ENCODE results near the gene IFRD1.

DNA sequence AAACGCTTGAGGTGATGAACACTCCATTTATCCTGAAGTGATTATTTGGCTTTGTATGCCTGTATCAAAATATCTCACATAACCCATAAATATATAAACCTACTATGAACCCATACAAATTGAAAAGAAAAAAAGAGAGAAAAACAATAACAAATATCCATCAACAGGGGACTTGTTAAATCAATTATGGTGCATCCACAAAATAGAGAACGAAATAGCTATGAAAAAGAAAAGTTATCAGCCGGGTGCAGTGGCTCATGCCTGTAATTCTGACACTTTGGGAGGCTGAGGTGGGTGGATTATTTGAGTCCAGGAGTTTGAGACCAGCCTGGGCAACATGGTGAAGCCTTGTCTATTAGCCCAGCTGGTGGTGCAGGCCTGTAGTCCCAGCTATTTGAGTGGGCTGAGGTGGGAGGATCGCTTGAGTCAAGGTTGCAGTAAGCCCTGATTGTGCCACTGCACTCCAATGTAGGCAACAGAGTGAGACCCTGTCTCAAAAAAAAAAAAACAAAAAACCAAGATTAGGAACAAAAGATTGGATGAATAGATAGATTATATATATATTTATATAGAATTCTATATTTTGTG lies 30.6 kb upstream of the IFRD1 start:
- TF ChIP-seq POLR2A (IDR thresholded peaks at IDR 0.05; ENCODE audit: low read depth) = no peak
- TF ChIP-seq EP300 (IDR thresholded peaks at IDR 0.05) = no peak
- TF ChIP-seq, protein P1, sequence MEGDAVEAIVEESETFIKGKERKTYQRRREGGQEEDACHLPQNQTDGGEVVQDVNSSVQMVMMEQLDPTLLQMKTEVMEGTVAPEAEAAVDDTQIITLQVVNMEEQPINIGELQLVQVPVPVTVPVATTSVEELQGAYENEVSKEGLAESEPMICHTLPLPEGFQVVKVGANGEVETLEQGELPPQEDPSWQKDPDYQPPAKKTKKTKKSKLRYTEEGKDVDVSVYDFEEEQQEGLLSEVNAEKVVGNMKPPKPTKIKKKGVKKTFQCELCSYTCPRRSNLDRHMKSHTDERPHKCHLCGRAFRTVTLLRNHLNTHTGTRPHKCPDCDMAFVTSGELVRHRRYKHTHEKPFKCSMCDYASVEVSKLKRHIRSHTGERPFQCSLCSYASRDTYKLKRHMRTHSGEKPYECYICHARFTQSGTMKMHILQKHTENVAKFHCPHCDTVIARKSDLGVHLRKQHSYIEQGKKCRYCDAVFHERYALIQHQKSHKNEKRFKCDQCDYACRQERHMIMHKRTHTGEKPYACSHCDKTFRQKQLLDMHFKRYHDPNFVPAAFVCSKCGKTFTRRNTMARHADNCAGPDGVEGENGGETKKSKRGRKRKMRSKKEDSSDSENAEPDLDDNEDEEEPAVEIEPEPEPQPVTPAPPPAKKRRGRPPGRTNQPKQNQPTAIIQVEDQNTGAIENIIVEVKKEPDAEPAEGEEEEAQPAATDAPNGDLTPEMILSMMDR (IDR thresholded peaks at IDR 0.05) = no peak
